Measurements from ENCODE around the gene BBS9. TPM values are rescaled to one million over a fixed set of nuclear protein-coding genes. Genes with fewer than 3 reads are reported as not detected.

Gene BBS9
- total RNA-seq, 1 donor from 2014 or later = 22.6 TPM

GRCh38 chr7:33487998-33488682 is 358.8 kb downstream of the BBS9 start:
- DNase-seq (ENCODE audit: extremely low spot score, unreplicated experiment) = no peak
- H3K27me3 Mint-ChIP-seq (ENCODE audit: unreplicated experiment) = no peaks in the 10 kb centered on the region
- TF ChIP-seq, protein P1, sequence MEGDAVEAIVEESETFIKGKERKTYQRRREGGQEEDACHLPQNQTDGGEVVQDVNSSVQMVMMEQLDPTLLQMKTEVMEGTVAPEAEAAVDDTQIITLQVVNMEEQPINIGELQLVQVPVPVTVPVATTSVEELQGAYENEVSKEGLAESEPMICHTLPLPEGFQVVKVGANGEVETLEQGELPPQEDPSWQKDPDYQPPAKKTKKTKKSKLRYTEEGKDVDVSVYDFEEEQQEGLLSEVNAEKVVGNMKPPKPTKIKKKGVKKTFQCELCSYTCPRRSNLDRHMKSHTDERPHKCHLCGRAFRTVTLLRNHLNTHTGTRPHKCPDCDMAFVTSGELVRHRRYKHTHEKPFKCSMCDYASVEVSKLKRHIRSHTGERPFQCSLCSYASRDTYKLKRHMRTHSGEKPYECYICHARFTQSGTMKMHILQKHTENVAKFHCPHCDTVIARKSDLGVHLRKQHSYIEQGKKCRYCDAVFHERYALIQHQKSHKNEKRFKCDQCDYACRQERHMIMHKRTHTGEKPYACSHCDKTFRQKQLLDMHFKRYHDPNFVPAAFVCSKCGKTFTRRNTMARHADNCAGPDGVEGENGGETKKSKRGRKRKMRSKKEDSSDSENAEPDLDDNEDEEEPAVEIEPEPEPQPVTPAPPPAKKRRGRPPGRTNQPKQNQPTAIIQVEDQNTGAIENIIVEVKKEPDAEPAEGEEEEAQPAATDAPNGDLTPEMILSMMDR (IDR thresholded peaks at IDR 0.05) = no peak
- H3K27ac Mint-ChIP-seq (ENCODE audit: unreplicated experiment) = no peak overlapping the region
- H3K9me3 Mint-ChIP-seq (ENCODE audit: unreplicated experiment) = no peaks in the 10 kb centered on the region
- H3K4me3 Mint-ChIP-seq (ENCODE audit: unreplicated experiment) = no peak overlapping the region
- H3K4me1 Mint-ChIP-seq (ENCODE audit: unreplicated experiment) = peaks cover 11% of the 10 kb centered on the region
- H3K36me3 Mint-ChIP-seq (ENCODE audit: unreplicated experiment) = peaks cover 5% of the 10 kb centered on the region

DNA sequence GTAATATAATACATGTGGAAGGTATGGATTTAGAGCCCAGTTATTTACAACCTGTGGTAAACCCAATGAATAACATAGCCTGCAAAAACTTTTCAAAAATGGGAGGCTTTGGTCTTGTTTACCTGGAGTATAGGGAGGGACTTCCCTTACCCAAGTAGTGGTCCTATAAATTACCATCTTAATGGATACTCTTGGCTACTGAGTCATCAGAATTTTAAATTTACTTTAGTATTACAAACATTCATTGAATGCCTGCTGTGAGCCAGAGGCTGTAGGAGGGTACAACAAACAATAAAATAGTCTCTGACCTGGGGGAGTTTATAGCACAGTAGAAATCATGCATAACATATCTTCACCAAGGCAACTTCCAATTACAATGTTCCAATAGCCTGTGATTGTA is 365.1 kb downstream of the BBS9 start:
- Mint-ChIP-seq H3K4me3 (ENCODE audit: unreplicated experiment) (no peak overlapping the region), H3K27me3 (ENCODE audit: unreplicated experiment) (no peaks in the 10 kb centered on the region), H3K9me3 (ENCODE audit: unreplicated experiment) (no peaks in the 10 kb centered on the region), H3K36me3 (ENCODE audit: unreplicated experiment) (peaks cover 3% of the 10 kb centered on the region), H3K4me1 (ENCODE audit: unreplicated experiment) (peaks cover 22% of the 10 kb centered on the region), H3K27ac (ENCODE audit: unreplicated experiment) (no peak overlapping the region)
- DNase-seq (ENCODE audit: extremely low spot score, unreplicated experiment) = no peak
- TF ChIP-seq, protein P1 (IDR thresholded peaks at IDR 0.05) = no peak

GRCh38 chr7:33495207-33495606 is 365.8 kb downstream of the BBS9 start:
- Mint-ChIP-seq H3K27ac (ENCODE audit: unreplicated experiment) (peak overlapping the region; percentile 68), H3K9me3 (ENCODE audit: unreplicated experiment) (no peaks in the 10 kb centered on the region), H3K4me1 (ENCODE audit: unreplicated experiment) (peaks cover 22% of the 10 kb centered on the region), H3K4me3 (ENCODE audit: unreplicated experiment) (peak overlapping the region; percentile 15), H3K27me3 (ENCODE audit: unreplicated experiment) (no peaks in the 10 kb centered on the region), H3K36me3 (ENCODE audit: unreplicated experiment) (peaks cover 3% of the 10 kb centered on the region)
- TF ChIP-seq, protein P1 (IDR thresholded peaks at IDR 0.05) = no peak
- no peak for DNase-seq (ENCODE audit: extremely low spot score, unreplicated experiment)

DNA sequence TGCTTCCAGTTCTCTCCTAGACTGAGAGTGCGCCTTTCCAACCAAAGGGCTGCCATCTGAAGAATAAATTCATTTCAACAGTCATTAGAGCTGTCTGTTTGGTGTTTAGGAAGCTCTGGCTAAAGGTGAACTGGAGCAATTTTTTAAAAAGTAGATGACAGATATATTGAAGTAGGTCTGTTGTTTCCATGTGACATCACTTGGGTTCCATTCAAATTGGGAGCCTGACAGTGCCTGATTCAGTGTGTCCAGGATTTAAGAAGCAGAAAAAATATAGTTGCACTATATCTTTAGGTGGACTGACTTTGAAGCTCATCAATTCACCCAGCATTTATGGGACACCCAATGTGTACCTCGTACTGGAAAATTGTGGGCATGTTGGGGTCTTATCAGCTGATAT is 367.7 kb downstream of the BBS9 start:
- peaks cover 22% of the 10 kb centered on the region for H3K4me1 Mint-ChIP-seq (ENCODE audit: unreplicated experiment)
- H3K9me3 Mint-ChIP-seq (ENCODE audit: unreplicated experiment) = no peaks in the 10 kb centered on the region

More for the DNA sequence above, 367.7 kb downstream of the BBS9 start:
- no peaks in the 10 kb centered on the region for H3K36me3 Mint-ChIP-seq (ENCODE audit: unreplicated experiment)
- H3K27me3 Mint-ChIP-seq (ENCODE audit: unreplicated experiment) = no peaks in the 10 kb centered on the region
- no peak for DNase-seq (ENCODE audit: extremely low spot score, unreplicated experiment)
- no peak overlapping the region for H3K4me3 Mint-ChIP-seq (ENCODE audit: unreplicated experiment)
- TF ChIP-seq, protein P1 (IDR thresholded peaks at IDR 0.05) = no peak
- H3K27ac Mint-ChIP-seq (ENCODE audit: unreplicated experiment) = no peak overlapping the region
